ENCODE data around the gene MALRD1.

MALRD1 gene

DNA sequence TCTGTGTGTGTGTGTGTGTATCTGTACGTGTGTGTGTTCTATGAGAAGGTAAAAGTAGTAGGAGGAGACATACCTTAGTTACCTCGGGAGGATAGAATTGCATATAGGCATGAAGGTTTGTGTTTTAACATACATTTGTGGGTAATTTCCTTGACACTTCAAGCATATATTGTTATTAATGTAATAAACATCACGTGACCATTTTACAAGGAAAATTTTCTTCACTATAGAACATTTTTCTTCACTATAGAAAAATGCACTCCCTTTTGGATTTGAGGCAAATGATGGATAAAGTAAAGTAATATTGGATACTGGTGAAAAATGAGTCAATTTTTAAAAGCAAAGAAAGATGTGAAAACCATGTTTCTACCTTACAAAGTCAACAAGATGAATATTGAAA, 640.6 kb downstream of the MALRD1 start:
- DNase-seq (ENCODE audit: extremely low spot score) = no peak
- ChIA-PET CTCF (no interaction called here), POLR2A (no interaction called here)
- TF ChIP-seq ARNT (IDR thresholded peaks at IDR 0.05) (no peak), SUZ12 (IDR thresholded peaks at IDR 0.05) (no peak), L3MBTL2 (conservative IDR thresholded peaks at IDR 0.05) (no peak), LEF1 (IDR thresholded peaks at IDR 0.05; ENCODE audit: borderline replicate concordance) (no peak), SP1 (IDR thresholded peaks at IDR 0.05) (no peak), FOXK2 (IDR thresholded peaks at IDR 0.05) (no peak), BHLHE40 (IDR thresholded peaks at IDR 0.05; ENCODE audit: borderline replicate concordance) (no peak), CTBP1 (IDR thresholded peaks at IDR 0.05; ENCODE audit: borderline replicate concordance) (no peak), ELF4 (IDR thresholded peaks at IDR 0.05) (no peak), ZNF384 (IDR thresholded peaks at IDR 0.05) (no peak), TARDBP (IDR thresholded peaks at IDR 0.05) (no peak), FOXM1 (IDR thresholded peaks at IDR 0.05; ENCODE audit: borderline replicate concordance) (no peak), NFRKB (IDR thresholded peaks at IDR 0.05) (no peak), PKNOX1 (IDR thresholded peaks at IDR 0.05) (no peak), FOXA1 (IDR thresholded peaks at IDR 0.05) (no peak), HDGF (IDR thresholded peaks at IDR 0.05; ENCODE audit: borderline replicate concordance) (no peak)

GRCh38 chr10:19699299-19699698, 650.7 kb downstream of the MALRD1 start:
- ChIA-PET POLR2A (no interaction called here), CTCF (interaction anchor here (0.6 kb wide), 1 partner anchor 1085 kb away, joined by 3 read pairs; no protein-coding TSS in a partner anchor)
- TF ChIP-seq ZNF384 (IDR thresholded peaks at IDR 0.05) (no peak), LEF1 (IDR thresholded peaks at IDR 0.05; ENCODE audit: borderline replicate concordance) (no peak), BHLHE40 (IDR thresholded peaks at IDR 0.05; ENCODE audit: borderline replicate concordance) (no peak), TARDBP (IDR thresholded peaks at IDR 0.05) (no peak), HDGF (IDR thresholded peaks at IDR 0.05; ENCODE audit: borderline replicate concordance) (no peak), SUZ12 (IDR thresholded peaks at IDR 0.05) (no peak), FOXA1 (IDR thresholded peaks at IDR 0.05) (no peak), ELF4 (IDR thresholded peaks at IDR 0.05) (no peak), L3MBTL2 (conservative IDR thresholded peaks at IDR 0.05) (no peak), NFRKB (IDR thresholded peaks at IDR 0.05) (no peak), SP1 (IDR thresholded peaks at IDR 0.05) (no peak), FOXK2 (IDR thresholded peaks at IDR 0.05) (no peak), CTBP1 (IDR thresholded peaks at IDR 0.05; ENCODE audit: borderline replicate concordance) (no peak), PKNOX1 (IDR thresholded peaks at IDR 0.05) (no peak)
- no peak for DNase-seq (ENCODE audit: extremely low spot score)

- POLR2A ChIA-PET = no interaction called here
- CTCF ChIA-PET = no interaction called here
- no peak for DNase-seq (ENCODE audit: extremely low spot score)
- no peak for TF ChIP-seq ZNF384 (IDR thresholded peaks at IDR 0.05)
- no peak for TF ChIP-seq SP1 (IDR thresholded peaks at IDR 0.05)
- no peak for TF ChIP-seq FOXA1 (IDR thresholded peaks at IDR 0.05)
- TF ChIP-seq PKNOX1 (IDR thresholded peaks at IDR 0.05) = no peak
- TF ChIP-seq FOXM1 (IDR thresholded peaks at IDR 0.05; ENCODE audit: borderline replicate concordance) = no peak
- no peak for TF ChIP-seq TARDBP (IDR thresholded peaks at IDR 0.05)
- TF ChIP-seq NFRKB (IDR thresholded peaks at IDR 0.05) = no peak
- TF ChIP-seq CTBP1 (IDR thresholded peaks at IDR 0.05; ENCODE audit: borderline replicate concordance) = no peak
- no peak for TF ChIP-seq SUZ12 (IDR thresholded peaks at IDR 0.05)
- no peak for TF ChIP-seq BHLHE40 (IDR thresholded peaks at IDR 0.05; ENCODE audit: borderline replicate concordance)
- no peak for TF ChIP-seq L3MBTL2 (conservative IDR thresholded peaks at IDR 0.05)
- no peak for TF ChIP-seq FOXK2 (IDR thresholded peaks at IDR 0.05)
- no peak for TF ChIP-seq LEF1 (IDR thresholded peaks at IDR 0.05; ENCODE audit: borderline replicate concordance)
- no peak for TF ChIP-seq ELF4 (IDR thresholded peaks at IDR 0.05)
- no peak for TF ChIP-seq ARNT (IDR thresholded peaks at IDR 0.05)
- no peak for TF ChIP-seq HDGF (IDR thresholded peaks at IDR 0.05; ENCODE audit: borderline replicate concordance)
Observed at GRCh38 chr10:19701427-19702052, 652.9 kb downstream of the MALRD1 start.

DNA sequence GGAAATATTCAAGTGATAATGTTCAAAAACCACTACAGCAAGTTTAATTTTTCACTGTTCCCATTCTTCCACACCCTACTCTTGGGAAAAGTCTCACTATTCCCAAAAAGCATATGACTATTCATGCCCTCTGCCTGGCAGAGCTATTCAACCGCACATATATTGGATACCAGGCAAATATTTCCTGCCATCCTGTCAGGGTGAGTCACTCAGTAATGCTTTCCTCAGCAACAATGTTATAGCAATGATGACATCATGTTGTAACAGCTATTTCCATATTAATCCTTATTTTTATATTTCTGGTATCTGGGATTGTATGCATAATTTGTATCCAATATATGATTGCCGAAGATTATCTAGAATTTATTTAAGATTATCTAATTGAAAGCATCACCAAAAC, 653.6 kb downstream of the MALRD1 start:
- ChIA-PET POLR2A (no interaction called here), CTCF (no interaction called here)
- no peak for TF ChIP-seq ZNF384 (IDR thresholded peaks at IDR 0.05)
- TF ChIP-seq SUZ12 (IDR thresholded peaks at IDR 0.05) = no peak
- no peak for TF ChIP-seq SP1 (IDR thresholded peaks at IDR 0.05)
- TF ChIP-seq TARDBP (IDR thresholded peaks at IDR 0.05) = no peak
- no peak for TF ChIP-seq ARNT (IDR thresholded peaks at IDR 0.05)
- TF ChIP-seq HDGF (IDR thresholded peaks at IDR 0.05; ENCODE audit: borderline replicate concordance) = no peak
- TF ChIP-seq L3MBTL2 (conservative IDR thresholded peaks at IDR 0.05) = no peak
- no peak for DNase-seq (ENCODE audit: extremely low spot score)

GRCh38 chr10:19704544-19704943, 655.9 kb downstream of the MALRD1 start:
- ChIA-PET CTCF (no interaction called here), POLR2A (no interaction called here)
- no peak for DNase-seq (ENCODE audit: extremely low spot score)
- TF ChIP-seq PKNOX1 (IDR thresholded peaks at IDR 0.05) = no peak
- no peak for TF ChIP-seq ELF4 (IDR thresholded peaks at IDR 0.05)
- TF ChIP-seq ARNT (IDR thresholded peaks at IDR 0.05) = no peak
- no peak for TF ChIP-seq SP1 (IDR thresholded peaks at IDR 0.05)
- TF ChIP-seq BHLHE40 (IDR thresholded peaks at IDR 0.05; ENCODE audit: borderline replicate concordance) = no peak
- TF ChIP-seq FOXA1 (IDR thresholded peaks at IDR 0.05) = no peak
- no peak for TF ChIP-seq CTBP1 (IDR thresholded peaks at IDR 0.05; ENCODE audit: borderline replicate concordance)
- TF ChIP-seq ZNF384 (IDR thresholded peaks at IDR 0.05) = no peak
- no peak for TF ChIP-seq FOXK2 (IDR thresholded peaks at IDR 0.05)
- no peak for TF ChIP-seq L3MBTL2 (conservative IDR thresholded peaks at IDR 0.05)
- TF ChIP-seq FOXM1 (IDR thresholded peaks at IDR 0.05; ENCODE audit: borderline replicate concordance) = no peak
- no peak for TF ChIP-seq HDGF (IDR thresholded peaks at IDR 0.05; ENCODE audit: borderline replicate concordance)

All from HEK293T (cell line).